Duodenal mucosa (tissue), 2 donors: Measurements from ENCODE around the gene PGRMC1.
"Not testable (repeated sequence)": the region's sequence is repeated elsewhere in the genome, so short reads cannot be mapped to it uniquely, and the experiment has no call there.

Experiments
- H3K27ac ChIP-seq: one replicate; pipeline ENCODE4 v1.7.0; 2013; ENCODE audit warnings: low read depth, low read length
- H3K27me3 ChIP-seq, 2 donors: one replicate each; pipeline ENCODE4 v1.7.0; 2013; ENCODE audit warnings: low read length in 2 of 2, control low read depth in 1 of 2; ENCODE audit not compliant: insufficient read depth in 2 of 2, control insufficient read depth in 1 of 2
- H3K36me3 ChIP-seq, 2 donors: one replicate each; pipeline ENCODE4 v1.7.0; 2013; ENCODE audit warnings: low read length in 2 of 2, control low read depth in 1 of 2; ENCODE audit not compliant: insufficient read depth in 2 of 2, control insufficient read depth in 1 of 2
- H3K4me1 ChIP-seq, 2 donors: one replicate each; pipeline ENCODE4 v1.7.0; 2013; ENCODE audit warnings: low read length in 2 of 2, control low read depth in 1 of 2; ENCODE audit not compliant: insufficient read depth in 2 of 2, control insufficient read depth in 1 of 2
- H3K4me3 ChIP-seq, 2 donors: one replicate each; pipeline ENCODE4 v1.7.0; 2013; ENCODE audit warnings: low read length in 2 of 2, low read depth in 1 of 2
- H3K9ac ChIP-seq, 2 donors: one replicate each; pipeline ENCODE4 v1.7.0; 2013; ENCODE audit warnings: low read length in 2 of 2, low read depth in 1 of 2
- H3K9me3 ChIP-seq, 2 donors: one replicate each; pipeline ENCODE4 v1.7.0; 2013; ENCODE audit warnings: low read length in 2 of 2, control low read depth in 1 of 2; ENCODE audit not compliant: control insufficient read depth in 1 of 2

Gene PGRMC1

GRCh38 chrX:119207483-119207882 is 28.6 kb upstream of the PGRMC1 start:
- not testable (repeated sequence) for H3K4me3 ChIP-seq, H3K27me3 ChIP-seq, H3K9me3 ChIP-seq, H3K4me1 ChIP-seq, H3K9ac ChIP-seq, H3K27ac ChIP-seq, H3K36me3 ChIP-seq

- H3K9me3 ChIP-seq, result no peaks in the 10 kb centered on the region
- no peak overlapping the region for H3K4me3 ChIP-seq
- H3K9ac ChIP-seq, result no peak overlapping the region
- H3K4me1 ChIP-seq, result no peaks in the 10 kb centered on the region
- no peaks in the 10 kb centered on the region for H3K27me3 ChIP-seq
- H3K27ac ChIP-seq, result no peak overlapping the region
- no peaks in the 10 kb centered on the region for H3K36me3 ChIP-seq
Measured at GRCh38 chrX:119208401-119209057, 27.6 kb upstream of the PGRMC1 start.

DNA sequence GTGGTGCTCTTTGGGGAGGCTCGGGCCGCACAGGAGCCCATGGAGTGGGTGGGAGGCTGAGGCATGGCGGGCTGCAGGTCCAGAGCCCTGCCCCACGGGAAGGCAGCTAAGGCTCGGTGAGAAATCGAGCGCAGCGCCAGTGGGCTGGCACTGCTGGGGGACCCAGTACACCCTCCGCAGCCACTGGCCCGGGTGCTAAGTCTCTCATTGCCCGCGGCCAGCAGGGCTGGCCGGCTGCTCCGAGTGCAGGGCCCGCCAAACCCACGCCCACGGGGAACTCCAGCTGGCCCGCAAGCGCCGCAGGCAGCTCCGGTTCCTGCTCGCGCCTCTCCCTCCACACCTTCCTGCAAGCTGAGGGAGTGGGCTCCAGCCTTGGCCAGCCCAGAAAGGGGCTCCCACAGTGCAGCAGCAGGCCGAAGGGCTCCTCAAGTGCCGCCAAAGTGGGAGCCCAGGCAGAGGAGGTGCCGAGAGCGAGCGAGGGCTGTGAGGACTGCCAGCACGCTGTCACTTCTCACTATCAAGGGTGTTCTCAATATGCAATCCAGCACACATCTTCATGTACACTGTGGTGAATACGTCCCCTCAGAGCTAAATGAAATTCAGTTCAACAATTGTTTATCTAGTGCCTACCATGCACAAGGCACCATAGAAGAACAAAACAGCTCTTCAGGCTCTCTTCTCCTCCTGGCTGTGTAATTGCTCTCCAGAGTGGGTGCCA is 25.0 kb upstream of the PGRMC1 start:
- H3K36me3 ChIP-seq, H3K9me3 ChIP-seq, H3K4me1 ChIP-seq, H3K4me3 ChIP-seq, H3K9ac ChIP-seq, H3K27me3 ChIP-seq, H3K27ac ChIP-seq: not testable (repeated sequence)

DNA sequence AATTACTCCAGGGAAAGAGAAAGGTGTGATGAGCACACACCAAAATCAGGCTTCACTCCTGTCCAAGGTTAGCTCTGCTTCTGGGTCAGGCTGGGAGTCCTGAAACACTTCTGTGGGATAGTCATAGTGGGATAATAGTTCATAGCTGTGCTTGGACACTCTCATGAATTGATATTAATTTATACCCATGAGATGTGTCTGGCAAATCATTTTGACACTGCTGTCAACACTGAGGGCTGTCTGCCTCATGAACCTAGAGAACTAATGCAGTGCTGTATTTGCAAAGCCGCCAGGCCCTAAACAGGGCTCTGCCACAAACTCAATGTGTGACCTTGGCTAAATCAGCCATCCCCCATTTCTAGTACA is 24.5 kb upstream of the PGRMC1 start:
- H3K4me1 ChIP-seq, result no peaks in the 10 kb centered on the region
- no peaks in the 10 kb centered on the region for H3K36me3 ChIP-seq
- no peaks in the 10 kb centered on the region for H3K27me3 ChIP-seq
- H3K9me3 ChIP-seq, result no peaks in the 10 kb centered on the region
- no peak overlapping the region for H3K27ac ChIP-seq
- H3K9ac ChIP-seq, result no peak overlapping the region
- no peak overlapping the region for H3K4me3 ChIP-seq

- H3K27me3 ChIP-seq, result no peaks in the 10 kb centered on the region
- H3K9ac ChIP-seq, result no peak overlapping the region
- no peak overlapping the region for H3K4me3 ChIP-seq
- no peaks in the 10 kb centered on the region for H3K4me1 ChIP-seq
- H3K36me3 ChIP-seq, result no peaks in the 10 kb centered on the region
- no peaks in the 10 kb centered on the region for H3K9me3 ChIP-seq
- H3K27ac ChIP-seq, result no peak overlapping the region
Measured at GRCh38 chrX:119218198-119218597, 17.9 kb upstream of the PGRMC1 start.

GRCh38 chrX:119222932-119223331 is 13.2 kb upstream of the PGRMC1 start:
- no peak overlapping the region for H3K4me3 ChIP-seq
- no peak overlapping the region for H3K27ac ChIP-seq
- H3K27me3 ChIP-seq, result no peaks in the 10 kb centered on the region
- no peaks in the 10 kb centered on the region for H3K4me1 ChIP-seq
- no peak overlapping the region for H3K9ac ChIP-seq
- H3K36me3 ChIP-seq, result no peaks in the 10 kb centered on the region
- H3K9me3 ChIP-seq, result no peaks in the 10 kb centered on the region

- H3K27me3 ChIP-seq, result no peaks in the 10 kb centered on the region
- no peaks in the 10 kb centered on the region for H3K9me3 ChIP-seq
- H3K27ac ChIP-seq, result no peak overlapping the region
- H3K36me3 ChIP-seq, result no peaks in the 10 kb centered on the region
- no peak overlapping the region for H3K4me3 ChIP-seq
- H3K4me1 ChIP-seq, result no peaks in the 10 kb centered on the region
- H3K9ac ChIP-seq, result no peak overlapping the region
Measured at GRCh38 chrX:119223783-119224182, 12.3 kb upstream of the PGRMC1 start.

GRCh38 chrX:119226446-119226845 is 9.6 kb upstream of the PGRMC1 start:
- Histone ChIP-seq H3K27ac (no peak overlapping the region), H3K4me3 (no peak overlapping the region), H3K9ac (no peak overlapping the region), H3K4me1 (no peaks in the 10 kb centered on the region), H3K36me3 (no peaks in the 10 kb centered on the region), H3K9me3 (no peaks in the 10 kb centered on the region), H3K27me3 (no peaks in the 10 kb centered on the region)

DNA sequence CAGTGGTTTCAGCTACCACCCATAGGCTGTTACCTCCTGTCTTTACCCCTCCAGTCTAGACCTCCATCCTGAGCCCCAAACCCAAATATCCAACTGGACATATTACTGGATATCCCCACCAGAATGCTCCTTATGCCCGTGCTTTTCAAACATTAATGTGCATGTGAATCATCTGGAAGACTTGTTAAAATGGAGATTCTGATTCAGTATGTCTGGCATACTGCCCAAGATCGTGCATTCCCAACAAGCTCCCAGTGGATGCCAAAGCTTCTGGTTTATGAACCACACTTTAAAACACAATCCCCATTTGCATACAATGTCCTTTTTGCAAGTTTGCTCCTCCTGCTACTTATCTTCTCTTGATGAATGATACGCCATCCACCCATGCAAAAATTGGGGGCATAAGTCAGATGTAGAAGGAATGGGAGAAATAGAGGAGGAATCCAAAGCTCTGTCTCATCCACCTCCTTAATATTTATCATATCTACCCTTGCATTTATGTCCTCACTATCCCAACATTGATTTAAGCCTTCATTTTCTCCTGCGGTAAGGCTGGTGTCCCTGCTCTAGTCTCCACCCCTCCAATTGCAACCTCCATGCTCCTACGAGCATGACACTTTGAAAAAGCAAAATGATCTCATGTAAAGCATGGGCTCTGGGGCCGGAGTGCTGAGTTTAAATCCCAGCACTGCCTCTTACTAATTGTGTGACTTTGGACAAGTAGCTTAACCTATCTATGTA is 7.4 kb upstream of the PGRMC1 start:
- Histone ChIP-seq H3K27ac (no peak overlapping the region), H3K27me3 (no peaks in the 10 kb centered on the region), H3K4me1 (no peaks in the 10 kb centered on the region), H3K9me3 (no peaks in the 10 kb centered on the region), H3K4me3 (no peak overlapping the region), H3K36me3 (no peaks in the 10 kb centered on the region), H3K9ac (no peak overlapping the region)

DNA sequence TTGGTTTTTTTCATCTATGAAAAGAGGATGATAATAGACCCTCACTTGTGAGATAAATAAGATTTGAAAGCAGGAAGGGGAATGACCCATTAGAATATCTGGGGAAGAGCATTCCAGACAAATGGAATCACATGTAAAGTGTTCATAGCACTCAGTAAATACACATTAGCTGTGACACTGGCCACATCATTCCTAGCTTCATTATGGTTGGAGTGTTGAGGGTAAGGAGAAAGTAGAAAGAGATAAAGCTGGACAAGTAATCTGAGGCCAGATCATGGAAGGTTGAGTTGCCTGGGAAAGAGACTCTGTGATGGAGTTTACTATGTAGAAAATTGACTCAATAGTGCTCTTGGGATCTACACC is 6.9 kb upstream of the PGRMC1 start:
- Histone ChIP-seq H3K27me3 (no peaks in the 10 kb centered on the region), H3K4me1 (no peaks in the 10 kb centered on the region), H3K27ac (no peak overlapping the region), H3K4me3 (no peak overlapping the region), H3K9me3 (no peaks in the 10 kb centered on the region), H3K9ac (no peak overlapping the region), H3K36me3 (no peaks in the 10 kb centered on the region)
